ENCODE data around the gene ZNF398. TPM values are rescaled to one million over a fixed set of nuclear protein-coding genes. Genes with fewer than 3 reads are reported as not detected.

The ZNF398 gene
- total RNA-seq, 4 donors from 2014 or later, result 20.1 to 29.1 (median 26.2) TPM

- TF ChIP-seq POLR2A (IDR thresholded peaks at IDR 0.05), result no peak
- no peak for TF ChIP-seq EP300 (IDR thresholded peaks at IDR 0.05)
- H3K9me3 ChIP-seq, result no peaks in the 10 kb centered on the region
- H3K27me3 ChIP-seq, result no peaks in the 10 kb centered on the region
- no peak for DNase-seq (ENCODE audit: low spot score in 2 of 2)
- H3K27ac ChIP-seq, result no peak overlapping the region
- no peak overlapping the region for H3K4me3 ChIP-seq
- peaks cover 0 to 28% (median 15%) of the 10 kb centered on the region in 4 donors for H3K4me1 ChIP-seq
- H3K36me3 ChIP-seq, result peaks cover 2 to 55% (median 23%) of the 10 kb centered on the region in 3 donors
- 89 to 90% methylated on average over 22 of the region's 22 CpGs for WGBS, 2 donors
Observed at GRCh38 chr7:149198161-149198816, 51.0 kb downstream of the ZNF398 start.

- H3K9me3 ChIP-seq, result no peaks in the 10 kb centered on the region
- H3K4me1 ChIP-seq, result peaks cover 0 to 28% (median 15%) of the 10 kb centered on the region in 4 donors
- H3K4me3 ChIP-seq, result no peak overlapping the region
- no peak for TF ChIP-seq POLR2A (IDR thresholded peaks at IDR 0.05)
- TF ChIP-seq CTCF (IDR thresholded peaks at IDR 0.05), result no peak
- TF ChIP-seq EP300 (IDR thresholded peaks at IDR 0.05), result no peak
- peaks cover 2 to 66% (median 23%) of the 10 kb centered on the region in 3 donors for H3K36me3 ChIP-seq
- no peaks in the 10 kb centered on the region for H3K27me3 ChIP-seq
- no peak for DNase-seq (ENCODE audit: low spot score in 2 of 2)
- H3K27ac ChIP-seq, result no peak overlapping the region
- 93 to 94% methylated on average over 6 of the region's 6 CpGs for WGBS, 2 donors
Observed at GRCh38 chr7:149199234-149199995, 52.2 kb downstream of the ZNF398 start.

- peaks cover 0 to 99% (median 40%) of the 10 kb centered on the region in 3 donors for H3K36me3 ChIP-seq
- no peak overlapping the region for H3K4me3 ChIP-seq
- TF ChIP-seq EP300 (IDR thresholded peaks at IDR 0.05) (no peak), CTCF (IDR thresholded peaks at IDR 0.05) (no peak), POLR2A (IDR thresholded peaks at IDR 0.05) (no peak)
- no peak for DNase-seq (ENCODE audit: low spot score in 2 of 2)
- no peaks in the 10 kb centered on the region for H3K27me3 ChIP-seq
- no peaks in the 10 kb centered on the region for H3K9me3 ChIP-seq
- 87 to 88% methylated on average over 6 of the region's 6 CpGs for WGBS, 2 donors
- H3K4me1 ChIP-seq, result peaks cover 0 to 5% (median 0%) of the 10 kb centered on the region in 4 donors
- H3K27ac ChIP-seq, result no peak overlapping the region
Observed at GRCh38 chr7:149202831-149203231, 55.6 kb downstream of the ZNF398 start.

GRCh38 chr7:149205690-149206381 lies 58.6 kb downstream of the ZNF398 start:
- H3K27me3 ChIP-seq, result no peaks in the 10 kb centered on the region
- 82 to 86% methylated on average over 18 of the region's 18 CpGs for WGBS, 2 donors
- TF ChIP-seq CTCF (IDR thresholded peaks at IDR 0.05) (no peak), POLR2A (IDR thresholded peaks at IDR 0.05) (no peak), EP300 (IDR thresholded peaks at IDR 0.05) (no peak)
- no peaks in the 10 kb centered on the region for H3K9me3 ChIP-seq
- no peak for DNase-seq (ENCODE audit: low spot score in 2 of 2)
- no peaks in the 10 kb centered on the region for H3K4me1 ChIP-seq
- peaks cover 0 to 99% (median 34%) of the 10 kb centered on the region in 3 donors for H3K36me3 ChIP-seq
- no peak overlapping the region for H3K4me3 ChIP-seq
- no peak overlapping the region for H3K27ac ChIP-seq

GRCh38 chr7:149207324-149208035 lies 60.2 kb downstream of the ZNF398 start:
- no peak for TF ChIP-seq EP300 (IDR thresholded peaks at IDR 0.05)
- no peak for TF ChIP-seq CTCF (IDR thresholded peaks at IDR 0.05)
- no peak for TF ChIP-seq POLR2A (IDR thresholded peaks at IDR 0.05)

More at GRCh38 chr7:149207324-149208035, 60.2 kb downstream of the ZNF398 start:
- no peak for DNase-seq (ENCODE audit: low spot score in 2 of 2)
- H3K4me1 ChIP-seq, result no peaks in the 10 kb centered on the region
- no peaks in the 10 kb centered on the region for H3K9me3 ChIP-seq
- no peak overlapping the region for H3K4me3 ChIP-seq
- H3K27ac ChIP-seq, result no peak overlapping the region
- WGBS, 2 donors, result 86 to 91% methylated on average over 35 of the region's 35 CpGs
- H3K27me3 ChIP-seq, result no peaks in the 10 kb centered on the region
- peaks cover 0 to 99% (median 28%) of the 10 kb centered on the region in 3 donors for H3K36me3 ChIP-seq
